Activated CD8-positive, alpha-beta memory T cell treated with anti-CD3 and anti-CD28 coated beads for 48 hours (primary cell): ENCODE measurements around the gene CBLC.

Source experiments
- DNase-seq, 3 experiments: peaks; one replicate each; pipeline ENCODE4 v3.0.0-alpha.2; 2020; ENCODE audit warnings: low read depth in 2 of 3, low spot score in 2 of 3

Gene CBLC

GRCh38 chr19:44799627-44800346 lies 22.1 kb downstream of the CBLC start:
- DNase-seq: no peak

- DNase-seq: peak; percentile 44 to 93 (median 90)
Observed at GRCh38 chr19:44800461-44800860, 22.8 kb downstream of the CBLC start.

- no peak for DNase-seq
Observed at GRCh38 chr19:44803442-44804428, 26.0 kb downstream of the CBLC start.

GRCh38 chr19:44806291-44806690 lies 28.6 kb downstream of the CBLC start:
- DNase-seq: no peak

- no peak for DNase-seq
Observed at GRCh38 chr19:44807162-44807561, 29.5 kb downstream of the CBLC start.

GRCh38 chr19:44807652-44808462 lies 30.2 kb downstream of the CBLC start:
- no peak for DNase-seq

- no peak for DNase-seq
Observed at GRCh38 chr19:44808463-44809371, 31.0 kb downstream of the CBLC start, which contains the start of gene BCAM. TSS of gene BCAM (plus strand) at chr19:44809103. CDS start at chr19:44809125, 22 bp downstream.

GRCh38 chr19:44809577-44810233 lies 32.0 kb downstream of the CBLC start:
- no peak for DNase-seq

- DNase-seq: no peak
Observed at GRCh38 chr19:44810234-44811121, 32.8 kb downstream of the CBLC start.

- DNase-seq: no peak
Observed at GRCh38 chr19:44811122-44811419, 33.4 kb downstream of the CBLC start.

GRCh38 chr19:44812142-44812718 lies 34.5 kb downstream of the CBLC start:
- DNase-seq: no peak

- DNase-seq: no peak
Observed at GRCh38 chr19:44813070-44813840, 35.6 kb downstream of the CBLC start.

GRCh38 chr19:44813841-44814470 lies 36.3 kb downstream of the CBLC start:
- no peak for DNase-seq

- DNase-seq: no peak
Observed at GRCh38 chr19:44814517-44814916, 36.8 kb downstream of the CBLC start.

- DNase-seq: no peak
Observed at GRCh38 chr19:44816301-44816700, 38.6 kb downstream of the CBLC start.

- DNase-seq: no peak
Observed at GRCh38 chr19:44817725-44818465, 40.2 kb downstream of the CBLC start.
